Measurements from ENCODE around the gene SS18.

GRCh38 chr18:26104035-26104434, 13.6 kb upstream of the SS18 start:
- TF ChIP-seq CTCF (IDR thresholded peaks at IDR 0.05) (no peak), EP300 (IDR thresholded peaks at IDR 0.05) (no peak), POLR2A (IDR thresholded peaks at IDR 0.05) (no peak), POLR2AphosphoS5 (IDR thresholded peaks at IDR 0.05) (no peak)
